Activated CD4-positive, alpha-beta T cell treated with anti-CD3 and anti-CD28 coated beads, Interleukin-2, amount 50 U/mL, for 24 hours (primary cell): ENCODE measurements around the gene SMIM10.
"Not testable (repeated sequence)": the region's sequence is repeated elsewhere in the genome, so short reads cannot be mapped to it uniquely, and the experiment has no call there.

Source experiments
- DNase-seq, 2 donors: peaks; one replicate each; pipeline ENCODE4 v3.0.0-alpha.2; 2020; ENCODE audit warnings: low read depth in 1 of 2, low spot score in 1 of 2

The SMIM10 gene

DNA sequence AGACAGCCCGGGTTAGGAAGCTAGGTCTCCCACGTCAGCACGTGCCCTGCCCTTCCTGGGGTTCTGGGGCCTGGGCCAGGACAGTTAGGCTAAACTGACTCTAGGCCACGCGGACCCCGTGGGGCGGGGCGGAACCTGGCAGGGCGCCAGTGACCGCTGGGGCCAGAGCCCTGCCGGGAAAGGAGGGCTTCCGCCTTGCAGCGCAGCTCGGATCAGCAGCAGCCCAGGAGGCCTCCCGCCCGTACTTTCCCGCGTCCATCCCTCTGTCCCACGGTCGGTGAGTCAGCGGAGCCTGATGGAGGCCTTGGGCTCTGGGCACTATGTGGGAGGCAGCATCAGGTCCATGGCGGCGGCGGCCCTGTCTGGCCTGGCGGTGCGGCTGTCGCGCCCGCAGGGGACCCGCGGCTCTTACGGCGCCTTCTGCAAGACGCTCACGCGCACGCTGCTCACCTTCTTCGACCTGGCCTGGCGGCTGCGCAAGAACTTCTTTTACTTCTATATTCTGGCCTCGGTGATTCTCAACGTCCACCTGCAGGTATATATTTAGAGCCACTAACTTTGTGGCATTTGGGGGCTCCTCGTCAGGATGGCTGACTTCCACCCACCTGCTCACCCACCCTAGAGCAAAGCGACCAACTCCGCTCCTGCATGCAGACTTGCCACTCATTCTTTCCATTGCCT, at the start of gene SMIM10:
SMIM10 (plus strand) TSS at position 191 of the 681 bp plus-strand sequence; CDS start at position 296, 105 bp downstream.
- DNase-seq = peak in 1 of 2 donors; percentile 1

DNA sequence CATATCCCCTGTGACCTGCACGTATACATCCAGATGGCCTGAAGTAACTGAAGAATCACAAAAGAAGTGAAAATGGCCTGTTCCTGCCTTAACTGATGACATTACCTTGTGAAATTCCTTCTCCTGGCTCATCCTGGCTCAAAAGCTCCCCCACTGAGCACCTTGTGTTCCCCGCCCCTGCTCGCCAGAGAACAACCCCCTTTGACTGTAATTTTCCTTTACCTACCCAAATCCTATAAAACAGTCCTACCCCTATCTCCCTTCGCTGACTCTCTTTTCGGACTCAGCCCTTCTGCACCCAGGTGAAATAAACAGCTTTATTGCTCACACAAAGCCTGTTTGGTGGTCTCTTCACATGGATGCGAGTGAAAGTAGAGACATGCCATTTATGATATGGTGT, 44.4 kb upstream of the SMIM10 start:
- DNase-seq = not testable (repeated sequence)

GRCh38 chrX:134948333-134949241, 42.2 kb upstream of the SMIM10 start:
- DNase-seq = no peak

DNA sequence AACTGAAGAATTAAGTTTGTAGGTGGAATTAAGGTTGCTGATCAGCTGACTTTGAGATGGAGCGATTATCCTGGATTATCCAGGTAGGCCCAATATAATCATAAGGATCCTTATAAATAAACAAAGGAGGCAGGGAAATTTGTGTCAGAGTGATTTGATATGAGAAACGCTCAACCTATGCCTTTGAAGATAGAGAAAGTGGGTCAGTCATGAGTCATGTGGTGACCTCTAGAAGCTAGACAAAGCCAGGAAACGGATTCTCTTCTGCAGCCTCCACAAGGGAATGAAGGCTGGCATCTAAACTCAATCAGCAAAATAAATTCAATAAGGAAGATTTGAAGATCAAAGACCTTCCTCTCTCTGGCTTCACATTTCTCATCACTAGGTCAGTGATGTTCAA, 41.5 kb upstream of the SMIM10 start:
- DNase-seq = no peak

DNA sequence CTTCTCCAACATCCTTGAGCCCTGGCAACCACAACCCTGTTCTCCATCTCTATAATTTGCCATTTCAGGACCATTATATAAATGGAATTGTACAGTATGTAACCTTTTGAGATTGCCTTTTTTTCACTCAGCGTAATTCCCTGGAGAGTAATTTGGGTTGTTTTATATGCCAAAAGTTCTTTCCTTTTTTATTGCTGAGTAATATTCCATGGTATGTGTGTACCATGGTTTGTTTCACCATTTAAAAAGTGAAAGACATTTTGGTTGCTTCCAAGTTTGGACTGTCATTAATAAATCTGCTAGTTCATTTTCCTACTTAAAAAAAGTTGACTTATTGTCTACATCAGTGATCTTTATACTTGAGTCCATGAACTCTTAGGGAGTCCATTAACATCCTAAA, 33.0 kb upstream of the SMIM10 start:
- DNase-seq = no peak

DNA sequence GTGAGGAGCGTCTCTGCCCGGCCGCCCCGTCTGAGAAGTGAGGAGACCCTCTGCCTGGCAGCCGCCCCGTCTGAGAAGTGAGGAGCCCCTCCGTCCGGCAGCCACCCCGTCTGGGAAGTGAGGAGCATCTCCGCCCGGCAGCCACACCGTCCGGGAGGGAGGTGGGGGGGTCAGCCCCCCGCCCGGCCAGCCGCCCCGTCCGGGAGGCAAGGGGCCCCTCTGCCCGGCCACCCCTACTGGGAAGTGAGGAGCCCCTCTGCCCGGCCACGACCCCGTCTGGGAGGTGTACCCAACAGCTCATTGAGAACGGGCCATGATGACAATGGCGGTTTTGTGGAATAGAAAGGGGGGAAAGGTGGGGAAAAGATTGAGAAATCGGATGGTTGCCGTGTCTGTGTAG, 30.4 kb upstream of the SMIM10 start:
- DNase-seq = not testable (repeated sequence)

- DNase-seq = no peak
Observed at GRCh38 chrX:134963041-134963440, 27.8 kb upstream of the SMIM10 start.

DNA sequence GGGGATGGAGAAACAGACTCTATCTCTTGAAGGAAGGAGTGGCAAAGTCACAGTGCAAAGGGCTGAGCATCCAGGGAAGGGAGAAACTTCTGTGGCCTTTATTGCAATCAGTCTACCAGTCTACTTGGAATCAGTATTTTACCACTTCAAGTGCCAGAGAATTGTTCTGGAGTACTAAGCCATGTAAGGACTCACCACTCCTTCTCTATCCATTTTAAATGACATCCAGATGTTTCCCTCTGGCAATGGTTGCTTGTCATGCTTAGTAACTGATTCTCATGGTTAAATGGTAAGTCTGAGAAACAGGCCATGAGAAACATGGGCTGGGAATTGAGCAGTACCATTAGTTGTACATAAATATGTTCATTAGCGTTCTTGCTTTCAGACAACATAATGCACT, 21.1 kb upstream of the SMIM10 start:
- no peak for DNase-seq

DNA sequence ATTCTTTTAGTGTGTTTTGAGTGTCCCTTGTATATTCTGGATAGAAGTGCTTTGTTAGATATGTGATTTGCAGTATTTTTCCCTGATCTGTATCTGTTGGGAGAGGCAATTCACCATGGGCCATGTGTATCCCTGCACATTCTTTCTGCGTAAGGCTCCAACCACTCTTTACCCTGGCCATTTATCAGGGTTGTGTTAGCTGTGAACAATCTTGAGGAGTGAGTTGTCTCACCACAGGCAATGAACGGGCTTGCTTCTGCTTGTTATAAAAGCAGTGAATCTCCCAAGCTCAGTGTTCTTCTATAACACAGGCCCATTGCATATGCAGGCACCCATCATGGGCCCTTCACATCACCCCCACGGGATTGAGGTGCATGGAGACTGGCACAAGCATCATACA, 18.9 kb upstream of the SMIM10 start:
- DNase-seq = no peak

DNA sequence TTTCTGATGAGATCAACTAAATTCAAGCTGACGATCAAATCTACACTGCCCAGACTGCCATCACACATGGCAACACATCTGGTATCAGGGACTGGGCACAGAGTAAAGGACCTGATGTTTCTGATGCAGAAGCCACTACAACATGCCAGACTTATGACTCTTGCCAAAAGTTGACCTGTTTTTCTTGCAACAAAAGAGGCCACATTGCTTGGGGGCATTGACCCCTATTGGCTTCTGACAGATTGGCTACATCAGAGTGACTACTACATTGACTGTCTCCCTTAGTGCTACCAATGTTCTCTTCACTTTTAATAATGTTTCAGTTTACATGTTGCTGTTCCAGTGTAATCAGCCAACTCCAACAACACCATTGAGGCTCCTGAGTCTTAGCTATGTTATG, 15.3 kb upstream of the SMIM10 start:
- DNase-seq = no peak

DNA sequence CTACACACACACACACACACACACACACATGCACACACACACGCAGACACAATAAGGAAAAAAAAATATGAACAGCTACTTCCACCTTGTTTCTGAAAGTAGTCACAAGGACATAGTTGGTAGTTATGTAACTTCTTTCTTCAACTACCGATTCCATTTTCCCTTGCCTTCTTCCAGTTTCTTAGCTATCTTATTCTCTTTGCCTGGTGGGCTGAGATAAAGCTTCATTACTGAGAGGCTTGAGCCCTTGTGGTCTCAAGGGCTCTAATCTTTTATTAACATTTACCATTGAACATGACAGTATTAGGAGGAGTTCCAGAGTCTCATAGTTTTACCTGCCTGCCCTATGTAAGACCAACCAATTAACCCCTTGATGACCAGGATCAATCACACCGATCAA, 8.9 kb upstream of the SMIM10 start:
- no peak for DNase-seq

DNA sequence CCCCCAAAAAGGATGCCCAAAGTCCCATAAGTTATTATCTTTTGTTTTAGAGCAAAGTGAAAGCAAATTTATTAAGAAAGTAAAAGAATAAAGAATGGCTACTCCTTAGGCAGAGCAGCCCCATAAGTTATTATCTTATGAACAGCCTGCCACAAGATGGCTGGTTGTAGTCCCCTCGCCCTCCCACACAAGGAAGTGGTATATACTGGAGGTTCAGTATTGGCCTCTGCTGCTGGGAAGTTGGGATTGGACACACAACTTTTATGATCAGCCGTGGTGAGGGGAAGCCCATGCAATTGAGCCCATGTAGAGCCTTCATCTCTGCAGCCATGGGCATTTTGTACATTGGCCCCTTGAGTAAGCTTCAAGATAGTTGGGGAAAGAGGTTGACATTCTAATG, 8.0 kb upstream of the SMIM10 start:
- no peak for DNase-seq

GRCh38 chrX:134985479-134985878, 5.3 kb upstream of the SMIM10 start:
- no peak for DNase-seq

DNA sequence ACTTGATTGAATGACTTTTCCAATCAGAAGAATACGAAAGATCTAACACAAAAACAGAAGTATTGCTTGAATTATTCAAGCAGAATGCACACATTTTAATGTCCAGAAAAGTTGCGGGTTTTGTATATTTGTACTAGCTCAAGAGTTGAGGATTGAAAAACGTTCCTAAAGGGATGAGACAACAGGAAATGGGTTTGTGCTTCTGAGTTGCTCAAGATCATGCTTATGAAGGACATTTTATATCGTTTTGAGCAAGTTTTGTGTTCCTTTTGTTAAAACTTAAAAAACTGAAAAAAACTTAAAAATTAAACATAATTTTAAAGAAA, 353 bp upstream of the SMIM10 start:
- no peak for DNase-seq

GRCh38 chrX:134997646-134998045, 6.9 kb downstream of the SMIM10 start:
- no peak for DNase-seq

- DNase-seq = no peak
Observed at GRCh38 chrX:134998246-134998645, 7.5 kb downstream of the SMIM10 start.

DNA sequence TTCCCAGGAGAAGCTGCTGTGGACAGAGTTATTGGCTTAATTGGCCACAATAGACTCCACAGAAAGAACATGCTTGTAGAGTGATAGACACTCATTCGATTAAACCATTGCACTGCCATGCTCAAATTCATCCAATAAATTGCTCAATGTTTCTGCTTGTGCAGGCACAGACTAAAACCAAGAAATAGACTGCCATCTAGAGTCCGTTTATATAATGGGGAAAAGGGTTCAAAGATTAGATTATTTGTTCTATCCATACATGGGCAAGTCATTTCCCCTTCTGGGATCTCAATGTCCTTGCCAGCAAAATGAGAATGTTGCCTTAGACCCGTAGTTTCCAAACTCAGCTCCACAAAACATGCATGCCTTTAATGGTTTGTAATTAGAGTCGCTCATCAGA, 8.7 kb downstream of the SMIM10 start:
- DNase-seq = no peak

DNA sequence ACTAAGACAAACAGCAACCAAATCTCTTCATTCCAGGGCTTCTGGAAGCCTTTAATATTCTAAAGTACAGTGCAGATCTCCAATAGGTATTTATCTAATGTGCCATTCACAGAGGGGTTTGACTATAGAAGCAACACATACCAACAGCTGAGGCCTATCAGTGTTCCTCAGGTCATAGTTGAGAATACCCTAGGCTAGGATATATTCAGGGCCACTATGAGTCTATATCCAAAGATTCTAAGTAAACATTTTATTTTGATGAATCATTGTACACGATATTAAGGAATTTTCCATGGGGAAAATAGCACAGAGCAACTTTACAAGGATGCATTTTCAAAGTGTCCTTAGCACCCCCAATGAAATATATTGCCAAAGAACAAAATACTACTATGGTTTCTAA, 9.7 kb downstream of the SMIM10 start:
- DNase-seq = no peak

DNA sequence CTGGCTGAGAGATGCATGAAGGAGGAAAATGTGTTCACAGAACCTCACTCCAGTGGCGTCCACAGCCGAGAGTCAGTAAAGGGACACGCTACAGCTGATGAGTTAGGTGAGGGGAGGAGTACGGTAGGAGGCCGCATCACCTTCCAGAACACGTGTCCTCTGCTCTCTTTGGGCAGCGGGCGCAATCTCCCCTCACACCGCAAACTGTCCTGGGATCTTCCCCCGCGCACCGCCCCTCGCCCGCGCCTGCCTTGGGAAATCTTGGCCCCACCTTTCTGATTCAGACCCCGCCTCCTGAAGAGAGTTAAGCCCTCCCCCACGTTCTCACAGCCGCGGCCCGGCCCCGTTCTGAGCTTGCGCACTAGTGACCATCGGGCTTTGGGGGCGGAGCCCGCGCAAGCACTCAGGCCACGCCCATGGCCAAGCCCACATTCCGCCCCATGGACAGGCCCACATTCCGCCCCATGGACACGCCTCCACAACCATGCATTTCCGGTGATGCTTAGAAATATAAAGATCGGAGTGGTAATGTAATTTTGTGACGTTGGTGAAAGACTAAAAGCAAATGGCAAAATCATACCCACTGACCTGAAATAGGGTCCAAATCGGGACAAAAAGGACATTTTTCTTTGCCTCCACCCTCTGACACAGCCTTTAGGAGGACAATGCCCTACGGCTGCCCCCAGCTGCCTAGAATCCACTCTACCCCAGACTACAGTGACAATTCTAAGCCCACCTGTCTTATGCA, 13.3 kb downstream of the SMIM10 start:
- peak; percentile 73 to 80 for DNase-seq

DNA sequence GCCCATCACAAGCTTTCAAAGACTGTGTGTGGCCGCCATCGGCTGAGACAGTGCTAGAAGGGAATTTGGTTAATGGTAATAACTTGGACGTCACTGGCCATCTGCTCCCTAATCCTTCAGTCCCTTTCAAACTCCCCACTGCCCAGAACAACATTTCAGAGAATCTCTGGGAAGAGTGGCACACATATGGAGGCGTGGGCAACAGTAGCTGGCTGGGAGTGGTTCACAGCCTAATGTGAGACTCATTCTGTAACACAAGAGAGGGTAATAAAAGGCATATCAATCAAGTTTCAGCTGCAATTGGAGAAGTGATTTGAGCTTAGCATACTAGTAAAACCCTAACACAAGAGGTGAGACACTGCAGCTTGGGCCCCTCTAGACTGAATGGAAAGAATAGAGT, 15.4 kb downstream of the SMIM10 start:
- DNase-seq = no peak

- DNase-seq = no peak
Observed at GRCh38 chrX:135009057-135009610, 18.3 kb downstream of the SMIM10 start.

DNA sequence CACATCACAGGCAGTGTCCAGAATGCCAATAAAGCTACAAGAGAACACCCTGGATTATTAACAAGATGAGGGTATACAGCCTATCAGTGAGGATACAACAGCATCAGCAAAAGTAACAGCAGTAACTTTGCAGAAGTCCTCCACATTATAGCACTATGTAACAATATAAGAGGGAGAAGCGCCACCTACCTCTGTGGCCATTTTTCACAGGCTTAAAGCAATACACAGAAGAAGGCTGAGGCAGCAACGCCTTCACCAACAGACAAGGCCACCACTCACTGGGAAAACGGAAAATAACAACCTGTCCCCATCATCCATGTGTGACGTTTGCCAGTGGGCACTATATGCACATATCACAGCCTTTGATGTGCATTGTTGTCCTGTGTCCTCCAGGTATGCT, 19.0 kb downstream of the SMIM10 start:
- DNase-seq = no peak
